H1 (cell line): ENCODE measurements around the gene TINAGL1. TPM values are rescaled to one million over a fixed set of nuclear protein-coding genes. Genes with fewer than 3 reads are reported as not detected.

Experiments used
- HDAC2 ChIP-seq, 2 experiments: fragments of 300-600 bp in 1 of 2; sonication (generic) in 1 of 2; IDR thresholded peaks; 2 replicates each; pipeline ENCODE4 v1.6.1; 2011 to 2012; ENCODE audit warnings: low read depth in 2 of 2, low read length in 2 of 2, mild to moderate bottlenecking in 2 of 2, moderate library complexity in 2 of 2, borderline replicate concordance in 1 of 2, inconsistent platforms in 1 of 2
- RBBP5 ChIP-seq: IDR thresholded peaks from 2 replicates; pipeline ENCODE4 v1.7.1; 2012; ENCODE audit warnings: low read depth, mild to moderate bottlenecking, inconsistent platforms, low read length, moderate library complexity, borderline replicate concordance
- polyA plus RNA-seq, 7 experiments: library from polyadenylated mRNA; depleted of rRNA in 3 of 7; stranded (reverse) in 5 of 7; unstranded in 2 of 7; fragments of >200 nt in 5 of 7; fragments of 200-250 nt in 2 of 7; gene quantifications; 1 replicate in 5 of 7; 2 replicates in 1 of 7; 4 replicates in 1 of 7; pipeline versions ENCODE4 v1.2.1 to v1.2.3, GENCODE V29; 2011 to 2013; ENCODE audit warnings: missing spikeins in 2 of 7, mixed read lengths in 2 of 7
- total RNA-seq: library from RNA; stranded (reverse); fragmentation: NEBNext Ultra II Directional; extraction: Animal tissue kit (Norgen Biotek cat#: 25700); gene quantifications from 2 replicates; pipeline ENCODE4 v1.2.1, GENCODE V29; 2021

TINAGL1 gene
- total and polyA plus RNA-seq, 2 of the 8 experiments (the other 6 are each of a cell fraction or from before 2014, with no cell fraction given): 11.2 to 21.7 TPM

DNA sequence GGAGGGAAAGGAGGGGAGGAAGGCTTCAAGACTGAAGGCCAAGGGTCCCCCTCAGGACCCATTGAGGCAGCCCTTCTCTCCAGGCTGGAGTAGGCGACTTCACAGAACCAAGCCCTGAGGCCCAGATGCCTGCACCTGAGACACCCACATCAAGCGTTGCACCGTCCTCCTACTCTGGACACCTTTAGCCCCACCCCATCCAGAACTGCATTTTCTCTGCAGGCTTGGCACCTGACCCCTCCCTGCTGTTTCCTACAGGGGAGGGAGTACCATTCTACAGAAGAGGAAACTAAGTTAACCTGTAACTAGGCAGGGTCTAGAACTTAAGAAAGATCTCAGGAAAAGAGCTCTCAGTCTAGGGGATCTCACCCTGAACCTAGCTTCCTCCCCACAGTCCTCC, 56.3 kb downstream of the TINAGL1 start (continued):
- no peak for TF ChIP-seq HDAC2 (IDR thresholded peaks at IDR 0.05; ENCODE audit: borderline replicate concordance in 1 of 2, low read depth in 2 of 2, low read length in 2 of 2)
- TF ChIP-seq RBBP5: no peak
